Endothelial cell of umbilical vein (primary cell): ENCODE measurements around the gene CCDC69.

Experiments used
- CTCF ChIP-seq, 2 donors: IDR thresholded peaks; 1 replicate in 1 of 2; 2 replicates in 1 of 2; pipeline ENCODE4 v1.5.1; 2011; ENCODE audit warnings: low read length in 2 of 2, mild to moderate bottlenecking in 2 of 2, moderate library complexity in 2 of 2, control low read depth in 1 of 2, inconsistent platforms in 1 of 2, low read depth in 1 of 2; ENCODE audit not compliant: insufficient read depth in 1 of 2; ENCODE audit errors: extremely low read depth in 1 of 2
- EZH2 ChIP-seq: IDR thresholded peaks from 2 replicates; pipeline ENCODE4 v1.6.1; 2012; ENCODE audit warnings: borderline replicate concordance, low read depth, mild to moderate bottlenecking, moderate library complexity, low read length, inconsistent platforms; ENCODE audit not compliant: severe bottlenecking
- GATA2 ChIP-seq: IDR thresholded peaks from 2 replicates; pipeline ENCODE4 v1.7.0; 2011; ENCODE audit warnings: low read depth, mild to moderate bottlenecking, moderate library complexity, mixed read lengths, low read length; ENCODE audit not compliant: insufficient read length, insufficient read depth
- MYC ChIP-seq: IDR thresholded peaks from one replicate; pipeline ENCODE4 v1.6.1; 2011; ENCODE audit warnings: mild to moderate bottlenecking, low read depth, low read length
- POLR2A ChIP-seq: IDR thresholded peaks from 2 replicates; pipeline ENCODE4 v1.6.1; 2012; ENCODE audit warnings: low read depth, mild to moderate bottlenecking, control low read depth, low read length
- POLR2AphosphoS5 ChIP-seq: IDR thresholded peaks from 2 replicates; pipeline ENCODE4 v1.6.1; 2012; ENCODE audit warnings: low read depth, mild to moderate bottlenecking, control low read depth, low read length, moderate library complexity; ENCODE audit not compliant: insufficient read depth

- TF ChIP-seq POLR2A (no peak), CTCF (IDR thresholded peaks at IDR 0.05; ENCODE audit: extremely low read depth in 1 of 2, insufficient read depth in 1 of 2, low read depth in 1 of 2, low read length in 2 of 2) (no peak), EZH2 (no peak), POLR2AphosphoS5 (no peak), MYC (no peak), GATA2 (no peak)
Observed at GRCh38 chr5:151189151-151189550, 34.7 kb downstream of the CCDC69 start.
